GM23338 (cell line): ENCODE results near the gene FARP1. TPM values are rescaled to one million over a fixed set of nuclear protein-coding genes. Genes with fewer than 3 reads are reported as not detected.

Source experiments
- ATAC-seq: fragments of 200-7000 bp; cut with Tn5 transposase; 3 replicates; pipeline ENCODE4 v1.9.1; 2020
- DNase-seq: peaks from one replicate; pipeline ENCODE4 v3.0.0-alpha.2; 2015; ENCODE audit warnings: low spot score
- H2AFZ ChIP-seq: fragments of 200-600 bp; sonication (generic); 2 replicates; pipeline ENCODE4 v1.8.0; 2016; ENCODE audit warnings: antibody characterized with exemption, mild to moderate bottlenecking, moderate library complexity
- H3F3A ChIP-seq: fragments of 200-600 bp; sonication (generic); replicated peaks from 2 replicates; pipeline ENCODE4 v1.8.0; 2017; ENCODE audit warnings: antibody characterized with exemption, mixed run types, low read depth
- H3K27ac ChIP-seq: fragments of 200-600 bp; sonication (generic); 2 replicates; pipeline ENCODE4 v1.6.1; 2016; ENCODE audit warnings: low read depth
- H3K27me3 ChIP-seq: fragments of 200-600 bp; sonication (generic); 2 replicates; pipeline ENCODE4 v1.8.0; 2016; ENCODE audit warnings: mild to moderate bottlenecking, mixed run types, moderate library complexity; ENCODE audit not compliant: insufficient read depth
- H3K36me3 ChIP-seq: fragments of 200-600 bp; sonication (generic); 2 replicates; pipeline ENCODE4 v1.8.0; 2016; ENCODE audit warnings: mild to moderate bottlenecking; ENCODE audit not compliant: insufficient read depth
- H3K4me1 ChIP-seq: fragments of 200-600 bp; sonication (generic); 2 replicates; pipeline ENCODE4 v1.8.0; 2016; ENCODE audit warnings: mild to moderate bottlenecking, moderate library complexity; ENCODE audit not compliant: insufficient read depth
- H3K4me2 ChIP-seq: fragments of 200-600 bp; sonication (generic); 2 replicates; pipeline ENCODE4 v1.7.1; 2017; ENCODE audit warnings: mixed run types
- H3K4me3 ChIP-seq: fragments of 200-600 bp; sonication (generic); 2 replicates; pipeline ENCODE4 v1.6.1; 2016; ENCODE audit warnings: mixed run types
- H3K79me2 ChIP-seq: fragments of 200-600 bp; sonication (generic); replicated peaks from 2 replicates; pipeline ENCODE4 v1.8.0; 2017; ENCODE audit warnings: mild to moderate bottlenecking; ENCODE audit not compliant: insufficient read depth
- H3K9me2 ChIP-seq: fragments of 200-600 bp; sonication (generic); 2 replicates; pipeline ENCODE4 v1.8.0; 2017; ENCODE audit not compliant: insufficient read depth
- H4K20me1 ChIP-seq: fragments of 200-600 bp; sonication (generic); replicated peaks from 2 replicates; pipeline ENCODE4 v1.8.0; 2017; ENCODE audit warnings: mild to moderate bottlenecking; ENCODE audit not compliant: insufficient read depth
- H3K27ac Mint-ChIP-seq: 2 replicates; pipeline ENCODE4 v1.8.0; 2020; ENCODE audit warnings: inconsistent platforms, mild to moderate bottlenecking, moderate library complexity, mixed read lengths
- H3K27me3 Mint-ChIP-seq: 3 replicates; pipeline ENCODE4 v1.8.0; 2022; ENCODE audit warnings: low read depth, mild to moderate bottlenecking, moderate library complexity, mixed read lengths, inconsistent platforms; ENCODE audit not compliant: insufficient read depth, poor library complexity
- H3K36me3 Mint-ChIP-seq: 3 replicates; pipeline ENCODE4 v1.8.0; 2021; ENCODE audit warnings: low read depth, mild to moderate bottlenecking, inconsistent platforms, moderate library complexity, mixed read lengths
- H3K4me1 Mint-ChIP-seq: 3 replicates; pipeline ENCODE4 v1.8.0; 2020; ENCODE audit warnings: mild to moderate bottlenecking, inconsistent platforms, mixed read lengths
- H3K4me3 Mint-ChIP-seq: 3 replicates; pipeline ENCODE4 v1.8.0; 2021; ENCODE audit warnings: moderate library complexity, mild to moderate bottlenecking, inconsistent platforms, mixed read lengths
- H3K9me3 Mint-ChIP-seq: 3 replicates; pipeline ENCODE4 v1.8.0; 2020; ENCODE audit warnings: moderate library complexity, mild to moderate bottlenecking, inconsistent platforms, mixed read lengths
- CREB1 ChIP-seq: fragments of 250-450 bp; sonication (Bioruptor Pico); IDR thresholded peaks from 2 replicates; pipeline ENCODE4 v1.5.0; 2020; ENCODE audit warnings: low read depth, mild to moderate bottlenecking, moderate library complexity
- EZH2 ChIP-seq: fragments of 200-600 bp; sonication (generic); IDR thresholded peaks from one replicate; pipeline ENCODE4 v1.8.0; 2017; ENCODE audit warnings: antibody characterized with exemption, mild to moderate bottlenecking, low read depth; ENCODE audit not compliant: unreplicated experiment
- EZH2phosphoT487 ChIP-seq: fragments of 200-600 bp; sonication (generic); IDR thresholded peaks from one replicate; pipeline ENCODE4 v1.8.1; 2018; ENCODE audit warnings: antibody characterized with exemption; ENCODE audit not compliant: unreplicated experiment
- JUNB ChIP-seq: IDR thresholded peaks from one replicate; pipeline ENCODE4 v1.6.1; 2016; ENCODE audit warnings: antibody characterized with exemption; ENCODE audit not compliant: unreplicated experiment
- NANOG ChIP-seq: IDR thresholded peaks from 2 replicates; pipeline ENCODE4 v1.6.1; 2016; ENCODE audit warnings: antibody characterized with exemption, borderline replicate concordance
- POLR2AphosphoS5 ChIP-seq: IDR thresholded peaks from 2 replicates; pipeline ENCODE4 v1.6.1; 2016; ENCODE audit warnings: antibody characterized with exemption, low read depth
- STAT1 ChIP-seq: IDR thresholded peaks from one replicate; pipeline ENCODE4 v1.6.1; 2016; ENCODE audit warnings: antibody characterized with exemption; ENCODE audit not compliant: unreplicated experiment
- ZNF114 ChIP-seq: fragments of 250-450 bp; sonication (Bioruptor Pico); IDR thresholded peaks from 2 replicates; pipeline ENCODE4 v1.5.0; 2020; ENCODE audit warnings: mild to moderate bottlenecking, moderate library complexity
- ZNF331 ChIP-seq: fragments of 250-450 bp; sonication (Bioruptor Pico); IDR thresholded peaks from 2 replicates; pipeline ENCODE4 v1.5.0; 2020; ENCODE audit warnings: low read depth, mild to moderate bottlenecking, moderate library complexity
- polyA plus RNA-seq: library from polyadenylated mRNA; unstranded; fragments of >200 nt; fragmentation: Nextera tagmentation; extraction: Ambion mirVana; gene quantifications from 2 replicates; pipeline ENCODE4 v1.2.1, GENCODE V29; 2016
- total RNA-seq: library from RNA; depleted of rRNA; stranded (reverse); fragments of >200 nt; shearing (Covaris generic); gene quantifications from 2 replicates; pipeline ENCODE4 v1.2.3, GENCODE V29; 2014
- TF ChIP-seq, protein P1 (sequence below): IDR thresholded peaks from 2 replicates; pipeline ENCODE4 v1.6.1; 2016; ENCODE audit warnings: antibody characterized with exemption
- TF ChIP-seq, protein P2 (sequence below), 2 experiments: fragments of 200-600 bp in 1 of 2; sonication (generic) in 1 of 2; conservative IDR thresholded peaks; 2 replicates each; pipeline versions ENCODE4 v1.5.1 to v1.6.1; 2016 to 2017; ENCODE audit warnings: antibody characterized with exemption in 2 of 2, low read depth in 2 of 2, mild to moderate bottlenecking in 2 of 2, moderate library complexity in 1 of 2
- TF ChIP-seq, protein P3 (sequence below): IDR thresholded peaks from one replicate; pipeline ENCODE4 v1.6.1; 2018; ENCODE audit warnings: antibody characterized with exemption; ENCODE audit not compliant: unreplicated experiment

FARP1 gene
- total and polyA plus RNA-seq, 2 experiments from 2014 or later = 53.6 to 82.5 TPM

DNA sequence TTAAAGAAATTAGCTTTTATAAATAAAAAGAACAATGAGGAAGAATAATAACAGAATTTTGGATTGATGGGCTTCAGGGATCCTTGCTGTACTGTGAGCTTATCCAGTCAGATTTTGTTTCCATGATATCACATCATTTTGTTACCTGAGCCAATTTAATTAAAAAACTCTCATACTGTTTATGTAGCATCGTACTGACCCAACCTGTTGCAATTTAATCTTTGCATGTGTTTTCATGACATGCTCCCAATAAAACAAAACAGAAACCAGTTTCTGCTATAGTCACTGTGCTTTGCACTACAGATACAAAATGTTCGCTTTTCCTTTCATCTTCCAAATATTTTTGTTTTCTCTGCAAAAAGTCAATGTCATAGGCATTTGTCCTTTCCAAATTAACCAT, 143.9 kb downstream of the FARP1 start:
- Histone ChIP-seq H3F3A (no peaks in the 10 kb centered on the region), H3K36me3 (no peaks in the 10 kb centered on the region; the same call in 1 of the 2 replicates), H3K27ac (0 out of 2 replicates have a peak overlapping the region, but pooled peaks have one; percentile 81), H3K9me2 (peaks cover 9% of the 10 kb centered on the region), H3K27me3 (no peaks in the 10 kb centered on the region), H3K4me1 (peaks cover 30% of the 10 kb centered on the region), H3K79me2 (peaks cover 71% of the 10 kb centered on the region), H3K4me3 (no peak overlapping the region), H4K20me1 (no peaks in the 10 kb centered on the region; the same call in 1 of the 2 replicates), H2AFZ (no peak overlapping the region), H3K4me2 (no peak overlapping the region)
- H3K4me3 Mint-ChIP-seq = no peak overlapping the region
- ATAC-seq = no peak
- H3K4me1 Mint-ChIP-seq = peaks cover 5% of the 10 kb centered on the region; the same call in 2 of the 3 replicates
- H3K27ac Mint-ChIP-seq = no peak overlapping the region
- 0 out of 3 replicates have a peak, but pooled peaks cover 5% of the 10 kb centered on the region for H3K36me3 Mint-ChIP-seq
- 0 out of 3 replicates have a peak, but pooled peaks cover 2% of the 10 kb centered on the region for H3K9me3 Mint-ChIP-seq
- DNase-seq = no peak
- TF ChIP-seq ZNF331 (CRISPR knock-in tag) = no peak
- no peak for TF ChIP-seq CREB1 (CRISPR knock-in tag)
- no peak for TF ChIP-seq NANOG
- TF ChIP-seq EZH2phosphoT487 = no peak
- TF ChIP-seq, protein P1, sequence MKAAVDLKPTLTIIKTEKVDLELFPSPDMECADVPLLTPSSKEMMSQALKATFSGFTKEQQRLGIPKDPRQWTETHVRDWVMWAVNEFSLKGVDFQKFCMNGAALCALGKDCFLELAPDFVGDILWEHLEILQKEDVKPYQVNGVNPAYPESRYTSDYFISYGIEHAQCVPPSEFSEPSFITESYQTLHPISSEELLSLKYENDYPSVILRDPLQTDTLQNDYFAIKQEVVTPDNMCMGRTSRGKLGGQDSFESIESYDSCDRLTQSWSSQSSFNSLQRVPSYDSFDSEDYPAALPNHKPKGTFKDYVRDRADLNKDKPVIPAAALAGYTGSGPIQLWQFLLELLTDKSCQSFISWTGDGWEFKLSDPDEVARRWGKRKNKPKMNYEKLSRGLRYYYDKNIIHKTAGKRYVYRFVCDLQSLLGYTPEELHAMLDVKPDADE = no peak
- no peak for TF ChIP-seq EZH2
- TF ChIP-seq ZNF114 (CRISPR knock-in tag) = no peak
- TF ChIP-seq STAT1 = no peak
- TF ChIP-seq, protein P2, sequence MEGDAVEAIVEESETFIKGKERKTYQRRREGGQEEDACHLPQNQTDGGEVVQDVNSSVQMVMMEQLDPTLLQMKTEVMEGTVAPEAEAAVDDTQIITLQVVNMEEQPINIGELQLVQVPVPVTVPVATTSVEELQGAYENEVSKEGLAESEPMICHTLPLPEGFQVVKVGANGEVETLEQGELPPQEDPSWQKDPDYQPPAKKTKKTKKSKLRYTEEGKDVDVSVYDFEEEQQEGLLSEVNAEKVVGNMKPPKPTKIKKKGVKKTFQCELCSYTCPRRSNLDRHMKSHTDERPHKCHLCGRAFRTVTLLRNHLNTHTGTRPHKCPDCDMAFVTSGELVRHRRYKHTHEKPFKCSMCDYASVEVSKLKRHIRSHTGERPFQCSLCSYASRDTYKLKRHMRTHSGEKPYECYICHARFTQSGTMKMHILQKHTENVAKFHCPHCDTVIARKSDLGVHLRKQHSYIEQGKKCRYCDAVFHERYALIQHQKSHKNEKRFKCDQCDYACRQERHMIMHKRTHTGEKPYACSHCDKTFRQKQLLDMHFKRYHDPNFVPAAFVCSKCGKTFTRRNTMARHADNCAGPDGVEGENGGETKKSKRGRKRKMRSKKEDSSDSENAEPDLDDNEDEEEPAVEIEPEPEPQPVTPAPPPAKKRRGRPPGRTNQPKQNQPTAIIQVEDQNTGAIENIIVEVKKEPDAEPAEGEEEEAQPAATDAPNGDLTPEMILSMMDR (conservative IDR thresholded peaks at IDR 0.05; ENCODE audit: low read depth in 2 of 2) = no peak
- no peaks in the 10 kb centered on the region for H3K27me3 Mint-ChIP-seq

DNA sequence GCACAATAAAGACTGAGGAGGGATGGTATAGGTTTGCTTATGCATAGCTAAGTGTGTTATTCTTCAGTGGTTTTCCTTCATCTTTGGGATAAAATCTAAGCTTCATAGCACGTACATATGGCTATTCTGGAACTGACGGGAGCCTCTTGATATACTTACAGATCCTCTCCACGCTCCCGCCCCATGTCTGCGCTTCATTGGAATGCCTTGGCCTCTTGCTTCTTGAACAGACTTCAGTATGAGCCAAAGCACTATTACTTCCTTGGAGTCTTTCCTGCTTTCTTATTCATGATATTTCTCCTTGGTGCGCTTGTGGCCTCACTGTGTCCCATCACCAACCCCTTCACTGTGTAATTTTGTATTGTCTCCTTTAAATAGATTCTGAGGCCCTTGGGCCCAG, 145.3 kb downstream of the FARP1 start:
- no peaks in the 10 kb centered on the region for H3K27me3 Mint-ChIP-seq
- no peak overlapping the region for H3K4me3 ChIP-seq
- no peaks in the 10 kb centered on the region for H3K27me3 ChIP-seq
- peaks cover 15% of the 10 kb centered on the region for H3K4me1 Mint-ChIP-seq
- no peak overlapping the region for H3K4me2 ChIP-seq
- no peak overlapping the region for H2AFZ ChIP-seq
- peaks cover 6% of the 10 kb centered on the region; the same call in 1 of the 2 replicates for H4K20me1 ChIP-seq
- peaks cover 24% of the 10 kb centered on the region for H3K4me1 ChIP-seq
- ATAC-seq (no peak), DNase-seq (no peak)
- H3K9me3 Mint-ChIP-seq = 0 out of 3 replicates have a peak, but pooled peaks cover 2% of the 10 kb centered on the region
- 0 out of 3 replicates have a peak, but pooled peaks cover 5% of the 10 kb centered on the region for H3K36me3 Mint-ChIP-seq
- no peaks in the 10 kb centered on the region; the same call in 1 of the 2 replicates for H3K36me3 ChIP-seq
- H3K27ac Mint-ChIP-seq = no peak overlapping the region
- no peak overlapping the region for H3K27ac ChIP-seq
- H3K4me3 Mint-ChIP-seq = no peak overlapping the region
- H3K79me2 ChIP-seq = peaks cover 70% of the 10 kb centered on the region
- H3K9me2 ChIP-seq = peaks cover 9% of the 10 kb centered on the region
- no peaks in the 10 kb centered on the region for H3F3A ChIP-seq
- TF ChIP-seq EZH2phosphoT487 (no peak), CREB1 (CRISPR knock-in tag) (no peak), POLR2AphosphoS5 (no peak), NANOG (no peak), ZNF331 (CRISPR knock-in tag) (no peak), JUNB (no peak), ZNF114 (CRISPR knock-in tag) (no peak), STAT1 (no peak)
- TF ChIP-seq, protein P3, sequence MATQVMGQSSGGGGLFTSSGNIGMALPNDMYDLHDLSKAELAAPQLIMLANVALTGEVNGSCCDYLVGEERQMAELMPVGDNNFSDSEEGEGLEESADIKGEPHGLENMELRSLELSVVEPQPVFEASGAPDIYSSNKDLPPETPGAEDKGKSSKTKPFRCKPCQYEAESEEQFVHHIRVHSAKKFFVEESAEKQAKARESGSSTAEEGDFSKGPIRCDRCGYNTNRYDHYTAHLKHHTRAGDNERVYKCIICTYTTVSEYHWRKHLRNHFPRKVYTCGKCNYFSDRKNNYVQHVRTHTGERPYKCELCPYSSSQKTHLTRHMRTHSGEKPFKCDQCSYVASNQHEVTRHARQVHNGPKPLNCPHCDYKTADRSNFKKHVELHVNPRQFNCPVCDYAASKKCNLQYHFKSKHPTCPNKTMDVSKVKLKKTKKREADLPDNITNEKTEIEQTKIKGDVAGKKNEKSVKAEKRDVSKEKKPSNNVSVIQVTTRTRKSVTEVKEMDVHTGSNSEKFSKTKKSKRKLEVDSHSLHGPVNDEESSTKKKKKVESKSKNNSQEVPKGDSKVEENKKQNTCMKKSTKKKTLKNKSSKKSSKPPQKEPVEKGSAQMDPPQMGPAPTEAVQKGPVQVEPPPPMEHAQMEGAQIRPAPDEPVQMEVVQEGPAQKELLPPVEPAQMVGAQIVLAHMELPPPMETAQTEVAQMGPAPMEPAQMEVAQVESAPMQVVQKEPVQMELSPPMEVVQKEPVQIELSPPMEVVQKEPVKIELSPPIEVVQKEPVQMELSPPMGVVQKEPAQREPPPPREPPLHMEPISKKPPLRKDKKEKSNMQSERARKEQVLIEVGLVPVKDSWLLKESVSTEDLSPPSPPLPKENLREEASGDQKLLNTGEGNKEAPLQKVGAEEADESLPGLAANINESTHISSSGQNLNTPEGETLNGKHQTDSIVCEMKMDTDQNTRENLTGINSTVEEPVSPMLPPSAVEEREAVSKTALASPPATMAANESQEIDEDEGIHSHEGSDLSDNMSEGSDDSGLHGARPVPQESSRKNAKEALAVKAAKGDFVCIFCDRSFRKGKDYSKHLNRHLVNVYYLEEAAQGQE = no peak
- TF ChIP-seq, protein P1 = no peak
- TF ChIP-seq, protein P2 (conservative IDR thresholded peaks at IDR 0.05; ENCODE audit: low read depth in 2 of 2) = no peak
